NCI-H510A treated with DMSO at 0.1 percent for 48 hours (cell line): ENCODE measurements around the gene NDST3.

ENCODE experiments used
- DNase-seq: peaks from one replicate; lab custom pipeline; 2025; lab: John Stamatoyannopoulos, UW

The NDST3 gene

DNA sequence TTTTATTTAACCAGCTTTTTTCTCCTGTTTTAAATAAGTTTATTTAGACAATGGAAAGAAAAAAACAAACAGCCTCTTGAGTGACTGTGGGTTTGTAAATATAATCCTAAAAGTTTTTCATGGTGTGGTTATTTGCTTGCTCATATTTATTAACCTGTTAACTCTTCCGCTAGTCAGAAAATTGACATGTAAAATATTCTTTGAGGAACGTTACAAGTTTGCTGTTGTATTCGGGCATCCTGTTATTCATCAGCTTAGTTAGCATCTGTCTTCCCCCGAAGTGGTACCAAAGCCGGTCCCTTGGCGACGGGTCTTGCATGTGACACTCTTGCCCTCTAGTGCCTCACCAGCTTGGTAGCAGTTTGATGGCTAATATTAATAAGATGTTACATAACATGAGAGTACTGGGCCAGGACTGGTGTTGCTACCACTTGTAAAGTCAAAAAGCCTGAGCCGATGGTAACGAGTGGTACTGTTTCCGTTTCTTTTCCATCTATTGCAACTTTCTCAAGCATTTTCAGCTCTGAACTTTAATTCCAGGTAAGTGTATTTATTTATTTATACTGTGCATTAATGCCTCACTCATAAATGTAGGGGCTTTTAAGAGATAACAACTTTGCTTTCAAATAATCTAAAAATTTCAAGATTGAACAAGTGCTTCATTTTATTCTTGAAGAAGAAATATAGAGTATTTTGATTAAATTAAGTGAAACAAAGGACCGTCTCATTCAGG lies at the start of gene NDST3:
Gene NDST3 (plus strand): TSS at position 434 of the 733 bp plus-strand sequence. CDS start 19,425 bp downstream, outside the sequence.
- peak; percentile 55 for DNase-seq

DNA sequence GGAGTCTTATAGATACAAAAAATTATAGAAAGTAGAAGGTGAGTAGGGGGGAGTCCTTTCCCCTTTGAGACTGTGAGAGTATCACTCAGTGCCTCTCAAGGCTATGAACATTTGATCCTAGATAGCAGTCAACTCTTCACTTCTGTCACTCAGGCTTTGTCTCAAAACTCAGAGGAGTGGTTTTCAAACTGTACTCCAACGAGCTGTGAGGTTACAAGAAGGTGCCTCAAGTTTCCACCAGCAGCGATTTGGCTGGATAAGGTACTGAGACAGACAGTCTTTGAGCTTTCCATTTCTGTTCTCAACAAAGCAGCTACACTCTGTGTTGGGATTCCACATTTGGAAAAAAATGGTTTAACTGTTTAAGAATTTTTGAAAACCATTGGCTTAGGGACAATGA lies 48.0 kb upstream of the NDST3 start:
- DNase-seq, result no peak

DNA sequence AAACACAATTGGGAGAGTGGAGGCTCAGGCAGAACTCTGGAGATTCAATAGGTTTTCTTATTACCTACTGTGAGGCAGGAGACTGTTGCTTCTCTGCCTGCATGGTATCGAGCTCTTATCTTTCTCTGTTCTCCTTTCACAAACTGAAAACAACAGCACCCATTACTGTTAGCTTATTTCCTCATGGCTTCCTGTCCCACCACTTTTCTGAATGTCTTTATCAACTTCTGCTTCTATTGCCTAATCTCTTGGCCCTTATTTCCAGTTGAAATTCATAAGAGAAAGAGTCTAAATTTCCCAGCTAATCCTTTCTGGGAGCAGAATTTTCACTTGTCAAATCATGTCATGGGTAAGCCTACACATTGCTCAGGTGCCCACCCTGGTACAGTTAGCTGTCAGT lies 46.8 kb upstream of the NDST3 start:
- DNase-seq, result no peak

DNA sequence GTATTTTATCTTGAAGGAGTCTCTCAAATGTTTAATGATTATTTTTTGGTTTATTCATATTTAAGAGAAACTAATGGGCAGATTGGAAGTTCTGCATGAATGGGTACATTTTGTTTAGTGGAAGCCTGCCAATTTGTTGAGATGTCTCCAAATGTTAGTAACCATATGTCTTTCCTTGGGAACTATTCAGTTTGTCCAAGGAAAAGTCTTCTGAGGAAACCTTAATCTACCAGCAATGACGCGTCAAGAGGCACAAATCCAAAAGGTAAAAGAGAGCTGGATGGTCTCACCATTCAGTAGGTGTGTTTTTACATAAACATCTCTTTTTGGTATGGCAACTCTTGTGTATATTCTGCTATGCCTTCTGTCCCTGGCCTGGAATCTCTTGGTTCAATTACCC lies 37.4 kb upstream of the NDST3 start:
- DNase-seq, result no peak

DNA sequence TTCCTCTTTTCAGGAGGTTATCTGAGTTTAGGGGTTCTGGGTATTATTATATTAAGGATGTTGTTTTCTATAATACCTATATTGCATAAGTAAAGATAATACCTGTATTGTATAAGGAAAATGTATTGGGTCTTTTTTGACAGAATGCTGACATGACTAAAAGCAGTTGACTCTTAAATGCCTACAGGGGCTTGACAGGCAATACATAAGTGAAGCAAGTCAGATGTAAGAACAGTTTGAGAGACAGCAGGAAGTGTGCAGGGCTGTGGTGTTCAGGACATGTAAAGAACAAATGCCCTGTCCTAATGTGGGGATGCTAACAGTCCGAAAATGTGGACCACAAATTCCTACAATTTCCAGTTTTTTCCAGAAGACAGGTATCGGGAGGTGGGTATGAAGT lies 30.2 kb upstream of the NDST3 start:
- DNase-seq, result no peak

DNA sequence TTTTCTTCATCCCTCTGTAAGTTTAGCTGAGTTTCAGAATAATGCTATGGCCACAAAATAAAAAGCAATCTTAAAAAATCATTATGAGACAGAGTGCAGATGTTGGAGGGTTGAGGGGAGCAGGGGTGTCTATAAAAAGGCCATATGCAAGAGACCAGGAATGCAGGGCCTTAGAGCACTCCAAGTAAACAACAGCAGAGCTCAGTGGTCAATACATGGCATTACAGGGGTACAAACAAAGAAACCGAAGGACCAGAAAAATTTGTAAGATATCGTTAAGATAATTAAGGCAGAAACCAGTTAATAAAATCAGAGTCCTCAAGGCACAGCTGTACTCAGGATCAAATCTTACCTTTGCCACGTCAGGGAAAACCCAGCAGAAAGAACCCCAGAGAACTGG lies 28.4 kb upstream of the NDST3 start:
- no peak for DNase-seq

DNA sequence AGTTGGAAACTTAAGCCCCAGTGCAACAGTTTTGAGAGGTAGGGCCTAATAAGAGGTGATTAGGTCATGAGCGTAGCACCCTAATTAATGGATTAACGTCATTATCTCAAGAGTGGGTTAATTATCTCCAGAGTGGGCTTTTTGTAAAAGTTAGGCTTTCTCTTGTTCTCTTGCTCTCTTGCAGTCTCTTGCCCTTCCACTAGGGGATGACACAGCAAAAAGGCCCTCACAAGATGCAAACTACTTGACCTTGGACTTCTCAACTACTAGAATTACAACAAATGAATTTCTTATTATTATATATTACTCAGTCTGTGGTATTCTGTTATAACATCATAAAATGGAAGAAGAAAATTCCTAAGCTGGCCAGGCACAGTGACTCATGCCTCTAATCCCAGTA lies 22.1 kb upstream of the NDST3 start:
- no peak for DNase-seq

DNA sequence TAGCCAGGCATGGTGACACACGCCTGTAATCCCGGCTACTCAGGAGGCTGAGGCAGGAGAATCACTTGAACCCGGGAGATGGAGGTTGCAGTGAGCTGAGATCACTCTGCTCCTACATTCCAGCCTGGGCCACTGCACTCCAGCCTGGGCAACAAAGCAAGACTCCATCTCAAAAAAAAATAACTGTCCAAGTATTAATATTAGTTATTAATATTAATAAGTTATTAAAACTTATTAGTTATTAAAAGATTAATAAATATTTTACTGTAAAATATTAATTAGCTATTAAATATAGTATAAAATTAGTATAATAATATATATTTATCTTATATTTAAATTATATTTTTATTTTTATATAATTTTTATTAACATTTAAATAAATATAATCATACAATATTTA lies 19.5 kb upstream of the NDST3 start:
- DNase-seq, result no peak

DNA sequence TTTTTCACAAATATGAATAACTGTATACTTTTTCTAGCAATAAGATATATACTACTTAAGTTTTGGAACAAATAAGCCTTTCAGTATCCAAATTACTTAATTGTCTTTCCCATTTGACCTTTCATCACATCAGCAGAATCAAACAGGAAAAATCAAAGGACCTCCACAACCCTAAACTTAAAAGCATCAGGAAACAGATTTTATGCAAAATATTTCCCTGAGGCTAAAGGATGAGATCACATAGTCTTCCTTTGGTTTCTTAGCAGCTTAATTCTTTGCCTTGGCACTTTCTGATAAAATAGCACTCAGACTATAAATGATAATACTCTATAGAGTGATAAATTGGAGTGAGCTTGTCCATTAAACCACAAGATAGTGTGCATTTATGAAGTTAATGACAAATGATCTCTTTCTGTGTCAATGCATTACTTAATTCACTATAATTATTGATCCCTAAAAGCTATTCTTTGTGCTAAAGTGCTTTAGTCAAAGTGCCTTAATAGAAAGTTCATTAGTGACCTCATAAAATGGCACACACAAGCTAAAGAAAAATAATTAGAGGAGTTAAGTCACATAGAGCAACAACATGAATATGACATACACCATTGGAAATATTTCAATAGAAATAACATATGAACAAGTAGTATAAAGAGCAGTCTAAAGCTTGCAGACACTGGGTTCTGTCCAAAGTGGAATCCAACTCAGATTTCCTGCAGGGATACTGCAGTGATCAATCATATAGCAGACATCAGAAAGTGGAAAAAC lies 15.7 kb upstream of the NDST3 start:
- no peak for DNase-seq

DNA sequence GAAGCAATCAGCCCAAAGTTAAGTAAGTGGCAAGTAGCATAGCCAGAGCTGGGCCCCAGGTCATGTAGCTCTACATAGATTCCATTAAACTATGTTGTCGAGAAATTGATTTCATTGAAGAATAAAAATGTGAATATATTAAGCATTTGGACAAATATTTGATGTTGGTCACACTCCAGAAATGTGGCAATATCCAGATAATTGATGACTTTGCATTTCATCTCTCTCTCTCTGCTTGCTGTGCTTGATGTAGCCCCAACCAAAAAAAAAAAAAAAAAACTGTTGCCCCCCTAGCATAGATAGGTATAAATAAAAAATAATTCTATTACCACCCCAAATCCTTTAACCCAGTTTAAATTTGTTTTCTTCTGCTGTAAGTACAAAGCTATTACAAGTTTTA lies 7.5 kb upstream of the NDST3 start:
- DNase-seq, result no peak

DNA sequence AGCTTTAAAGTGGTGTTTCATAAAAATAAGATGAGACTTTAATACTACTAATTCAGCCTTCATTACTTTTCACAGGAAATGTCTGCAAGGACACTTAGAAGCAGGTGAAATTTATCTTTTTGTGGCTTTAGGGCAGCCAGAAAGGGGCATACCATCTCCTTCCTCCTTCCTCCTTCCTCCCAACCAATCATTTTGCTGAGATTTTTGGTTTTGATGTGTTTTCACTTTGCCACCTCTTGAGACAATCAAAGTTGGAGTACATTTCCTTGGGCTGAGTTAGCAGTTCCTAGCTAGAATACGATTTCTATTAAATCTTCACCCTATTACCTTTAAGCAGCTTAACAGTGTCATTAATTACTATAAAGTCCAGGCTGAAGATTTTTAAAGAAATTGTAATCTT lies 5.1 kb upstream of the NDST3 start:
- no peak for DNase-seq

DNA sequence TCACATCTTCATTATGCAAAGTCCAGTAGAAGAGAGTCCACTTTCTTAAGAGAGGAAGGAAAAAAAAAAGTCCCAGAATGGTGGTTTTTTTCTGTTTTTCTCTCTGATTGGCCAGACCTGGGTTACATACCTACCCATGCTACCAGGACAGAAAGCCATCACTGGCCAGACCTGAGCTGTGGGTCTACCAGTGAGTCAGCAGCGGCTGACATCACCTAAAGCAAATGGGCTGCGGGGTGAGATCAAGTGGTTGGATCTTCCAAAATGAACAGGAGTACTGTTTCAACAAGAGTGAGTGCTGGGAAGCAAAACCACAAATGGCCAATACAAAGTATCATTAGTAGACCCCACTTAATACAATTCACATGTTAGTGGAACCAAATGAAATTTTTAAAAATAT lies 1.6 kb upstream of the NDST3 start:
- DNase-seq, result peak; percentile 14

DNA sequence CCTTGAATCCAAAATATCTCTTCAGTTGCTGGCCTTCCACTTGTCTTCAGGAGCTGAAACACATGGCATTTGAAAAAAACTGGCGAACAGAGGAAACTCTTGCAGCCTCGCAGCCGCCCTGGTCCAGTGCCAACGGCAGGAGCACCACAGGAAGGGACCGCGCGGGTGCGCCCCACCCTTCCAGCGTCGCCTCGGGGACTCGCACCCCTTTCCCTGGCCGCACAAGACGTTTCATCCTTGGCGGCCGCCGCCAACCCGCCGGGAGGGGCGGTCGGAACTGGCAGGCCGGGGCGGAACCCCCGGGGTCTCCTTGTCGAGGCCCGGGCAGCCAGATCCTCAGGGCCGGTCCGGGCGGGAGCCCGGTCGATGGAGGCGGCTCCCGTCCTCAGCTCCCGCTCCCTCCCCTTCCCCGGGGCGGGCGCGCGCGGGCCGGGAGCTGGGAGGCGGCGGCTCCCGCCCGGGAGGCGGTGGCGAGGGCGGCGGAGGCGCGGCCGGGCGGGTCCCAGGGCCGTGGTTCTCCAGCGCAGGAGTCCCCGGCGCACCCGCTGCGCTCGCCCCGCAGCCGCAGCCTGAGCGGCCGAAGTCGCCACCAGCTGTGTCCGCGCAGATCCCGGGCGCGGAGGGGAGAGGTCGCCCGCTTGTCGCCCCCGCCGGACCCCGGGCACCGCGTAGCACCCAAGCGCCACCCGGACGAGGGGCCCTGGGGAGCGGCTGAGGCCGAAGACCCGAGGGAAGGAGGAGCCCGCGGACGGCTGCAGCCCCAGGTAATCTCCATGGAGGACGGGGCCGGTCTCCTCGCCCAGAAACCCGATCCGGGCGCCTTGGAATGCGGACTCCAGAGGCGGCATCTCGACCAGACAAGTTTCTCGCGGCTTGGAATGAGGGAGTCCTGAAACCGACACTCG lies 886 bp upstream of the NDST3 start:
- DNase-seq, result peak; percentile 32

DNA sequence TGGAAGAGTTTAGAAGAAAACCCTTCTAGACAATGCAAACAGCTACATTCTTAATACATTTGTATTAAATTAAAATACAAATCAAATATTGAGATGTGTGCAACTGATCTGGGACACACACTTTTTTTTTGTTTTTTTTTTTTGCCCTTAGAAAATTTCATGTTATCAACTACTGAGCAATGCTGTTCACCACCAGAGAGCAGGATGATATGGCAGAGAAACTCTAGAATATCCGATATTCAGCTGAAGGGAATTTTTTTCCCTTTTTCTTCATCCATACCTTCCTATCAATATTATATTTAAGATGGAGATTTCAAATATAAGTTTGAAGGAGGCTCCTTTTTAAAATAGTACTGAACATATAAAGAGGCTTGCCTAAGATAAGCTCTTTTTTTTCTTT lies 1.0 kb downstream of the NDST3 start:
- no peak for DNase-seq

DNA sequence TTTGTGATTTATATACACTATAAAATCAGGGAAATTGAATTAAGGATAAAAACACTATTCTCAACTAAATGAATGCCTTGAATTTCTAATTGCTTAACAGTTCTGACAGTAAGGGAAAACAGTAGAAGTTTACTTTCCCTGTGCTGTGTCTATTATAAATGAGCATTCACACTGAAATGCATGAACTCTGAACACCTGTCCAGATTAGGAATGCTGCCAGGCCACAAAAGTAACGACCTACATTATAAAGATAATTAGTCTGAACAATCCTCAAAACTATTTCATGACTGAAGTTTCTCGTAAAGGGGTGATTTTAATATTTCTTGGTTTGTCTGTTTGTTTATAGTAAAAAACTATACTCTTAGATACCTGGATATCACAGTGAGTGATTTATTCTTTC lies 2.0 kb downstream of the NDST3 start:
- DNase-seq, result no peak

DNA sequence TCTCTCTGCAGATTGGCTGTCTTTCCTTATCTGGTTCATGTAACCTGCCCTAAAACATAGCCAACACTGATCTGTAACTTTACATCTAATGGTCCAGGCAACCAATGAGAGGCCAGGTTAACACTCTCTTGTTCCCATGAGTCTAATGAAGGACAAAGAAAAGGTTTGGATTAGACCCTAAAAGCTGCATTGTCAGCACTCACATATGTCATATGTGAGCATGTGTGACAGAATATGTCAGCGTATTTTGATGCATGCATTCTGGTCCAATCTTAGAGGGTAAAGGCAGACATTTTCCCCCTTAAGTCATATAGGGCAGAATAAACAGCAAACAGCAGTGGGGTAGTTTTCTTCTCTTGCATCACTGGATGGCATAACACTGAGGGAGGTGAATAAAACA lies 3.7 kb downstream of the NDST3 start:
- no peak for DNase-seq

DNA sequence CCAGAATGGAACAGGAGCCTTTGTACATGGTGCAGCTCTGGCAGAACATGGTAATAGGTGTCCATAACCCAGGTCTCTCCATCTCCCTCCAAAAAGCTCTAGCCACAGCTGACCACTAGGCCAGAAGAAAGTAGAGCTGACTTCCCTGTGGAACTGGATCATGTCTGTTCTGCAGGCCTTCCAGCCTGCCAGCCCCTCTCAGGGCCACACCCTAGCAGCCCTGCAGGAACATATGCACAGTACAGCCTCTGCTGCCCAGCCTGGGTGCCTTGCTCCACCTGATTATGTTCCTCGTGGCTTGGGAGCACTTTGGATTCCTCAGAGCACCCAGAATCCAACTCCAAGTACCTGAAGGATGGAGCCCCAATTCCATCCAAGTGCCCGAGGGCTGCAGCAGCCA lies 12.0 kb downstream of the NDST3 start:
- DNase-seq, result no peak

DNA sequence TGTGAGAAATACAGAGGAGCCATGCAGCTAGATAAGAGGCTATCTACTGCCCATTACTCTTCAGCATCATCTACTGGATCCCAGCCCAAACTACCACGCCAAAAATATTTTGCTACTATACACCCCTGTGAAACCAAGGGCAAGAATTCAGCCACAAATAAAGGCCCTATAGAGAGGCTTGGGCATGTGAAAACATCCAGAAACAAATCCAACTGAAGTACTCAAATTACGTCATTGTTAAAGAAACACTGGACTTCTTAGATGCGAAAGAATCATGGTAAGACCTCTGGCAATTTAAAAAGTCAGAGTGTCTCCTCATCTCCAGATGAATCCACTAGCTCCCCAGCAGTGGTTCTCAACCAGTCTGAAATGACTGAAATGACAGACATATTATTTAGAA lies 12.8 kb downstream of the NDST3 start:
- DNase-seq, result no peak

DNA sequence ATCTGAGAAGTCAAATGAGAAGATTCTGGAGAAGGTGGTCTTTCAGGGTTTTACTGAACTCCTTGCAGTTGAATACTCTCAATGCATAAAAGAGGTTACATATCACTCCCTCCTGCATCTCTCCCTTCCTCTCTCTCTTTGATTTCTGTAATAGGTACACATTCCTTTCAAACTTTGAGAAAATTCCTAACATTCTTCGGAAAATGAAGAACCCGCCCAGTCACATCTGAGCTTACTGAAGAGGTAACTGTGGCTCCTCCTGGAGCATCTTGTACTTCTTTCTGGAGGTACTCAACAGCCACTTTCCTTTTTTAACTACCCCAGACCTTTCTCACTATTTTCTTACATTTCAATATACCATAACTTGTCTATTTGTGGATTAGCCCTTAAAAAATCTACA lies 24.7 kb downstream of the NDST3 start:
- no peak for DNase-seq

DNA sequence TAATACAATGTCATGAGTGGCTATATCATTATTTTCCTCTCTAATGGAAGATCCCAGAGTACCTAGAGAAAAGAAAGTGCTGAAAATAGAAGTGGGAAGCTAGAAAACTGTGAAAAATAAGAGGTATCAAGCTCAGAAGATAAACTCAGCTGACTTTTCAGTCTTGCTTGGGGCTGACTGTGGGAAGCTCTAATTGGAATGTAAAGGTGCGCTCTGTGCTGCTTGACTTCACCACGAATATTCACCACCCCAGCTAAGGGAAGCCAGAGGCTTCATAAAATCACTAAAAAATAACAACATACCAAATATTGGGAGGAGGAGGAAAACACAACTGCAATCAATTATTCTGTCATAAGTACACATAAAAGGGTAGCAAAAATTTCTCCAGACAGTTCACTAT lies 25.1 kb downstream of the NDST3 start:
- DNase-seq, result no peak

DNA sequence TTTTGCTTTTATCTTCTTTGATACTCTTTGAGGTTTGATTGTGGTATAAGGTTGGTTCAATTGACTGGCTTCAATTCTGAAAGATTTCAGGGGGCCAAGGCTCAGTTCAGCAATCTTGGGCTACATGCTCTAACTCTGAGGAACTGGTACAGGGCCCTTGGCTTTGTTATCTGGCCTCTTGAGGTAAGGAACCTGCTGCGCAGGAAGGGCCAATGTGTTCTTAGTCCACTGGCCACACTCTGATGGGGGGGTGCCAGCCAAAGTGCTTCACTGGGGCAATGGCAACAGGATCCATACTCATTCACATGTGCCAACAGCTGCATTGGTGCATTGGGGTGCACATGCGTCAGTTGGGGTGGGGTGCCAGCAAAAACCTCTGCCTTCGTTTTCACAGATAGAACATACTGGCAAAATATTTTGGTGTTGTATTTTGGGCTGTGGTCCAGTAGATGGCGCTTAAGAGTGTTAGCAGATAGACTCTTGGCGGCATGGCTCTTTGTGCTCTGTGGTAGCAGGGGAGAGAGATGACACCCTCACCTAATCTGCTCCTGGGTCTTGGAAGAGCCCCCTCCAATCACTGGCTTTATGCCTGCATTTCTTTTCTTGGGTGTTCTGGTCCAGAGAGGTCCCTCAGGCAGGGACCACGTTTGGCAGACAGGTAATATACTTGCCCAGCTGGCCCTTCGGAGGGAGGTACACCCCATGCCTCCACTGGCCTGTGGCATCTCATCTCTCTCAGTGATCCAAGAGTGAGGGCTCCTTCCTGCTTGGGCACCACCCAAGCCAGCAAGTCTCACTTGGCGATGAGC lies 42.9 kb downstream of the NDST3 start:
- no peak for DNase-seq

DNA sequence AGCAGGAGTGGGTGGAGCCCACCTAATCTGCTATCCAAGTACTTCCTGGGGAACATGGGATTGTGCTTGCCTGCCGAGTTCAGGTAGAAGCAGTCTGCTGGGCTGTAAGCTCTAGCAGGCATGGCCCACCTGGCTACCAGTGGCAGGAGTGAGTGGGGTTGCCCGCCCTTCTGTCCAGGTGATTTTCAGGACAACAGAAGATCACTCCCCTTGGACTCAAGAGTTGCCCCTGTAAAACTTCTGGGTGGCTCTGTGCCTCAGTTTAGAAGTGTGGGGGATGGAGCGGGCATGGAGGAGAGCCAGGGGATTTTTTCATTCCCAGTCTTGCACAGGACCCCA lies 43.5 kb downstream of the NDST3 start:
- no peak for DNase-seq
